Gastrocnemius medialis (tissue), 4 donors: ENCODE measurements around the gene PLCL1. TPM values are rescaled to one million over a fixed set of nuclear protein-coding genes. Genes with fewer than 3 reads are reported as not detected.

ENCODE experiments used
- ATAC-seq, 2 donors: fragments of 150-250 bp; one replicate each; pipeline ENCODE4 v1.9.1; 2016
- DNase-seq, 2 donors: peaks; one replicate each; pipeline ENCODE4 v3.0.0-alpha.2; 2019
- H3K27ac ChIP-seq, 4 donors: fragments of 200-600 bp; sonication (generic); 1 replicate in 1 of 4; 2 replicates in 3 of 4; pipeline ENCODE4 v1.5.1; 2016 to 2018; ENCODE audit warnings: mild to moderate bottlenecking in 2 of 4, moderate library complexity in 1 of 4
- H3K27me3 ChIP-seq, 3 donors: fragments of 200-600 bp; sonication (generic) in 2 of 3; 1 replicate in 1 of 3; 2 replicates in 2 of 3; pipeline versions ENCODE4 v1.5.1 to v1.6.0; 2016 to 2019; ENCODE audit warnings: mild to moderate bottlenecking in 1 of 3, moderate library complexity in 1 of 3
- H3K36me3 ChIP-seq, 2 donors: fragments of 200-600 bp; sonication (generic) in 1 of 2; one replicate each; pipeline ENCODE4 v1.5.1; 2017 to 2018
- H3K4me1 ChIP-seq, 2 donors: fragments of 200-600 bp; sonication (generic) in 1 of 2; one replicate each; pipeline ENCODE4 v1.5.1; 2016 to 2017; ENCODE audit warnings: mild to moderate bottlenecking in 2 of 2
- H3K4me3 ChIP-seq, 4 donors: fragments of 200-600 bp; sonication (generic) in 3 of 4; 1 replicate in 1 of 4; 2 replicates in 3 of 4; pipeline ENCODE4 v1.5.1; 2016 to 2019; ENCODE audit warnings: mild to moderate bottlenecking in 2 of 4
- H3K9me3 ChIP-seq, 3 donors: fragments of 200-600 bp; sonication (generic) in 2 of 3; 1 replicate in 1 of 3; 2 replicates in 2 of 3; pipeline ENCODE4 v1.5.1; 2016 to 2019
- CTCF ChIP-seq, 5 experiments: fragments of 450-650 bp in 3 of 5; fragments of 200-600 bp in 2 of 5; sonication (generic) in 2 of 5; IDR thresholded peaks in 4 of 5; conservative IDR thresholded peaks in 1 of 5; 1 replicate in 4 of 5; 2 replicates in 1 of 5; pipeline ENCODE4 v1.5.1; 2016 to 2019; ENCODE audit warnings: antibody characterized with exemption in 5 of 5, mild to moderate bottlenecking in 3 of 5, moderate library complexity in 3 of 5
- POLR2A ChIP-seq, 2 donors: fragments of 450-650 bp; IDR thresholded peaks; one replicate each; pipeline ENCODE4 v1.6.1; 2017; ENCODE audit warnings: antibody characterized with exemption in 2 of 2, mild to moderate bottlenecking in 2 of 2, moderate library complexity in 2 of 2
- in situ Hi-C, 4 donors: fragments of 200-750 bp; cut with MboI; loops; one replicate each; pipeline versions ENCODE4 v1.15.0 to v1.8.0; 2017; ENCODE audit warnings: low sequenced_read_pairs in 4 of 4
- intact Hi-C: fragments of 100-400 bp; cut with DNase I; formaldehyde crosslinking; loops from one replicate; pipeline ENCODE4 v1.15.1; 2023; ENCODE audit warnings: low total_unique reads
- total RNA-seq, 4 donors: library from RNA; depleted of rRNA; stranded (reverse); fragments of >200 nt; gene quantifications; one replicate each; pipeline versions ENCODE4 v1.1.0 to v1.2.3, GENCODE V29; 2016

The PLCL1 gene
- total RNA-seq, 4 donors from 2014 or later: 5.9 to 10.7 (median 9.8) TPM

DNA sequence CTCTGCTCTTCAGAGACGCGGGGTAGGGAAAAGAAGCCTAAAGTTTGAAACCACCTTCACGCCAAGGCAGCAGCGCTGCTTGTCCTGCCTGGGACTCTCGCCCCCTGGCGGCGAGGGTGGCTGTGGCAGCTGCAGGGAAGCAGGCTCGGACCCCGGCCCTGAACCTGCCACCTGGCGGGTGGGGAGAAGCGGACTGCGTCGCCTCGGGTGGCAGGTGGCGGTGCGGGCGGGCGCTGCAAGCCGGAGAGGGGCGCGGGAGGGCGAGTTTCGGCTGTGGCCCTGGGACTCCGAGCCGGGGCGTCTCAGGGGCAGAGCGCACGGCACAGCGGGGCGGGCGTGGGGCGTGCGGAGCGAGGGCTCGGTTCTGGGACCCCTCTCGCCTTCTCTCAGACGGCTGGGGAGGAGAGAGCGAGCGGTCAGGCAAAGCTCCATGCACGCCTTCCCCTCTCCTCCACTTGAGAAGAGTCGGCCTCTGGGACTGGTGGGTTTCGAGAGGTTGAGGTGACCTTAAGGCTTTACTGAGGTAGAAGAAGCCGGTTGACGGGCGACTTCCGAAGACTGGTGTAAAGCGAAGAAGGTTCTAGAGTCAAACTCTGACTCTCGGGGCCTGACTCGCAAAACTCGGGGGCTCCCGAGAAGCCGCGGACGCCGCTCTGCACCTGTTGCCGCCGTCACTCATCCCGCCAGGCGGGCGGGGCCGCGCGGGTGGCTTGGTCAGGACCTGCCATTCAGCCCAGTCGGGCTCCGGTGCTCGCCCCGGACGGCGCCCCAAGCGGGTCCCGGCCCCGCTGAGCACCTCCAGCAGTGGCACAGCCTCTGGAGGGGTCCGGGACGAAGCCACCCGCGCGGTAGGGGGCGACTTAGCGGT, 18.1 kb upstream of the PLCL1 start:
- in situ Hi-C loops: loop anchor here in 2 of 4 donors (10.0 kb wide), 1 partner anchor 81 kb away; the partner anchor contains the start of gene MARS2 (in 2 of the 2)
- Histone ChIP-seq H3K4me1 (peaks cover 4 to 14% of the 10 kb centered on the region in 2 donors), H3K27me3 (no peaks in the 10 kb centered on the region), H3K27ac (peak overlapping the region; percentile 80 to 95 (median 90)), H3K4me3 (peak overlapping the region; percentile 65 to 86 (median 74)), H3K36me3 (no peaks in the 10 kb centered on the region), H3K9me3 (no peaks in the 10 kb centered on the region)
- intact Hi-C loops: loop anchor here (10.0 kb wide), 1 partner anchor 351 kb away; the partner anchor contains the start of gene SF3B1
- DNase-seq (peak; percentile 53 to 81), ATAC-seq (peak; percentile 93 to 94)
- peak; percentile 22 to 35 for TF ChIP-seq POLR2A (IDR thresholded peaks at IDR 0.05)
- peak; percentile 35 to 75 (median 72) for TF ChIP-seq CTCF (IDR thresholded peaks at IDR 0.05 in 4 of 5, conservative IDR thresholded peaks at IDR 0.05 in 1 of 5)

- Histone ChIP-seq H3K27me3 (no peaks in the 10 kb centered on the region), H3K9me3 (no peaks in the 10 kb centered on the region), H3K27ac (no peak overlapping the region), H3K4me3 (no peak overlapping the region), H3K36me3 (no peaks in the 10 kb centered on the region), H3K4me1 (peaks cover 3 to 13% of the 10 kb centered on the region in 2 donors)
- no peak for DNase-seq
- no peak for ATAC-seq
- TF ChIP-seq POLR2A (IDR thresholded peaks at IDR 0.05) (no peak), CTCF (IDR thresholded peaks at IDR 0.05 in 4 of 5, conservative IDR thresholded peaks at IDR 0.05 in 1 of 5) (no peak)
- in situ Hi-C loops: loop anchor here in 1 of 4 donors (10.0 kb wide), 1 partner anchor 331 kb away; no protein-coding TSS in a partner anchor
- intact Hi-C loops: no loop called here
Observed at GRCh38 chr2:197793456-197793855, 10.9 kb upstream of the PLCL1 start.

- no peaks in the 10 kb centered on the region for H3K9me3 ChIP-seq
- no peak overlapping the region for H3K27ac ChIP-seq
- DNase-seq: no peak
- peaks cover 18 to 29% of the 10 kb centered on the region in 2 donors for H3K4me1 ChIP-seq
- in situ Hi-C loops: loop anchor here in 2 of 4 donors (5.0 to 10.0 kb wide), 2 partner anchors 330 to 497 kb away; no protein-coding TSS in a partner anchor
- no peak overlapping the region for H3K4me3 ChIP-seq
- H3K27me3 ChIP-seq: no peaks in the 10 kb centered on the region
- no peak for ATAC-seq
- no peak for TF ChIP-seq POLR2A (IDR thresholded peaks at IDR 0.05)
- no peak for TF ChIP-seq CTCF (IDR thresholded peaks at IDR 0.05 in 4 of 5, conservative IDR thresholded peaks at IDR 0.05 in 1 of 5)
- intact Hi-C loops: no loop called here
- H3K36me3 ChIP-seq: no peaks in the 10 kb centered on the region
Observed at GRCh38 chr2:197795277-197795676, 9.1 kb upstream of the PLCL1 start.

GRCh38 chr2:197798187-197798586, 6.2 kb upstream of the PLCL1 start:
- peaks cover 30 to 36% of the 10 kb centered on the region in 2 donors for H3K4me1 ChIP-seq
- H3K27me3 ChIP-seq: no peaks in the 10 kb centered on the region
- peak; percentile 24 to 29 for ATAC-seq
- H3K36me3 ChIP-seq: no peaks in the 10 kb centered on the region
- DNase-seq: no peak
- H3K9me3 ChIP-seq: no peaks in the 10 kb centered on the region
- intact Hi-C loops: no loop called here
- in situ Hi-C loops: loop anchor here in 2 of 4 donors (5.0 to 10.0 kb wide), 2 partner anchors 327 to 494 kb away; no protein-coding TSS in a partner anchor
- H3K4me3 ChIP-seq: no peak overlapping the region
- H3K27ac ChIP-seq: peak overlapping the region in 3 of 4 donors; percentile 4 to 44 (median 11)
- TF ChIP-seq POLR2A (IDR thresholded peaks at IDR 0.05) (no peak), CTCF (IDR thresholded peaks at IDR 0.05 in 4 of 5, conservative IDR thresholded peaks at IDR 0.05 in 1 of 5) (no peak)
